Spleen (tissue), 7 donors: ENCODE data around the gene ORMDL1.

Source experiments
- CTCF ChIP-seq, 11 experiments: fragments of 200-600 bp in 7 of 11; fragments of 450-650 bp in 4 of 11; sonication (generic) in 4 of 11; IDR thresholded peaks in 8 of 11; conservative IDR thresholded peaks in 3 of 11; 1 replicate in 7 of 11; 2 replicates in 4 of 11; pipeline versions ENCODE4 v1.4.0 to v1.8.0; 2016 to 2021; ENCODE audit warnings: antibody characterized with exemption in 11 of 11, inconsistent platforms in 4 of 11, mild to moderate bottlenecking in 1 of 11
- POLR2A ChIP-seq, 3 donors: fragments of 450-650 bp; IDR thresholded peaks; one replicate each; pipeline ENCODE4 v1.5.1; 2017; ENCODE audit warnings: antibody characterized with exemption in 3 of 3, mild to moderate bottlenecking in 1 of 3
- POLR2AphosphoS5 ChIP-seq, 3 donors: sonication (generic); formaldehyde crosslinking; IDR thresholded peaks; one replicate each; pipeline ENCODE4 v1.5.1; 2017; ENCODE audit warnings: antibody characterized with exemption in 3 of 3
- donor health status: DM: no; HTN: no; CAD: no; lungs with moderate emphysema.
- donor health status: DM: no; HTN: no; CAD: no.
- donor health status: DM: no; HTN: no; CAD: no.

GRCh38 chr2:189821953-189822748 lies 38.0 kb upstream of the ORMDL1 start:
- no peak for TF ChIP-seq POLR2A (IDR thresholded peaks at IDR 0.05)
- no peak for TF ChIP-seq CTCF (IDR thresholded peaks at IDR 0.05 in 8 of 11, conservative IDR thresholded peaks at IDR 0.05 in 3 of 11)
- no peak for TF ChIP-seq POLR2AphosphoS5 (IDR thresholded peaks at IDR 0.05)
